Measurements from ENCODE around the gene VTI1A. TPM values are rescaled to one million over a fixed set of nuclear protein-coding genes. Genes with fewer than 3 reads are reported as not detected.

The VTI1A gene
- total and polyA plus RNA-seq, 8 donors = 7.3 to 20.2 (median 11.6) TPM

- Histone ChIP-seq H3K27me3 (no peaks in the 10 kb centered on the region), H3K4me3 (no peak overlapping the region), H3K36me3 (no peaks in the 10 kb centered on the region), H3K27ac (no peak overlapping the region), H3K9me3 (no peaks in the 10 kb centered on the region), H3K4me1 (peaks cover 0 to 18% (median 0%) of the 10 kb centered on the region in 3 donors)
- DNase-seq (no peak), FAIRE-seq (no peak), ATAC-seq (no peak)
- intact Hi-C loops (cut with DNase I) = no loop called here
- no peak for TF ChIP-seq CTCF (IDR thresholded peaks at IDR 0.05)
- 93% methylated on average over 3 of the region's 3 CpGs for WGBS, 2 donors
Observed at GRCh38 chr10:112801004-112801403, 354.0 kb downstream of the VTI1A start.

- Histone ChIP-seq H3K4me3 (no peak overlapping the region), H3K27me3 (no peaks in the 10 kb centered on the region), H3K36me3 (no peaks in the 10 kb centered on the region), H3K9me3 (no peaks in the 10 kb centered on the region), H3K4me1 (peaks cover 0 to 18% (median 0%) of the 10 kb centered on the region in 3 donors), H3K27ac (no peak overlapping the region)
- no peak for DNase-seq
- no peak for TF ChIP-seq CTCF (IDR thresholded peaks at IDR 0.05)
- WGBS, 2 donors = 72 to 74% methylated on average over 4 of the region's 4 CpGs
- no peak for ATAC-seq
- intact Hi-C loops (cut with DNase I) = no loop called here
- FAIRE-seq = no peak
Observed at GRCh38 chr10:112801748-112802147, 354.7 kb downstream of the VTI1A start.

- no peak for TF ChIP-seq CTCF (IDR thresholded peaks at IDR 0.05)
- peaks cover 0 to 18% (median 0%) of the 10 kb centered on the region in 3 donors for H3K4me1 ChIP-seq
- no peak for ATAC-seq
- FAIRE-seq = no peak
- 94 to 96% methylated on average over 5 of the region's 5 CpGs for WGBS, 2 donors
- no peaks in the 10 kb centered on the region for H3K27me3 ChIP-seq
- no peak for DNase-seq
- no peaks in the 10 kb centered on the region for H3K9me3 ChIP-seq
- H3K4me3 ChIP-seq = no peak overlapping the region
- intact Hi-C loops (cut with DNase I) = no loop called here
- H3K27ac ChIP-seq = no peak overlapping the region
- no peaks in the 10 kb centered on the region for H3K36me3 ChIP-seq
Observed at GRCh38 chr10:112802411-112803022, 355.5 kb downstream of the VTI1A start.

GRCh38 chr10:112803961-112804401, 357.0 kb downstream of the VTI1A start:
- FAIRE-seq (no peak), ATAC-seq (peak; percentile 80 to 91 (median 90)), DNase-seq (peak in 4 of 6 donors; percentile 61 to 72 (median 70))
- Histone ChIP-seq H3K4me1 (peaks cover 0 to 18% (median 0%) of the 10 kb centered on the region in 3 donors), H3K36me3 (no peaks in the 10 kb centered on the region), H3K27ac (peak overlapping the region; percentile 56 to 80 (median 68)), H3K9me3 (no peaks in the 10 kb centered on the region), H3K4me3 (no peak overlapping the region), H3K27me3 (no peaks in the 10 kb centered on the region)
- TF ChIP-seq CTCF (IDR thresholded peaks at IDR 0.05) = no peak
- WGBS, 2 donors = 21% methylated on average over 5 of the region's 5 CpGs
- intact Hi-C loops (cut with DNase I) = no loop called here

GRCh38 chr10:112805254-112805590, 358.2 kb downstream of the VTI1A start:
- WGBS, 2 donors = 75 to 76% methylated on average over 4 of the region's 4 CpGs
- no peak for DNase-seq
- H3K27me3 ChIP-seq = no peaks in the 10 kb centered on the region
- H3K9me3 ChIP-seq = no peaks in the 10 kb centered on the region
- peak overlapping the region in 3 of 4 donors; percentile 62 to 80 (median 75) for H3K27ac ChIP-seq
- no peak for FAIRE-seq
- TF ChIP-seq CTCF (IDR thresholded peaks at IDR 0.05) = no peak
- intact Hi-C loops (cut with DNase I) = no loop called here
- peaks cover 0 to 18% (median 0%) of the 10 kb centered on the region in 3 donors for H3K4me1 ChIP-seq
- no peak overlapping the region for H3K4me3 ChIP-seq
- H3K36me3 ChIP-seq = no peaks in the 10 kb centered on the region
- ATAC-seq = no peak

All from pancreas (tissue), 10 donors.